Measurements from ENCODE around the gene CCL28. TPM values are rescaled to one million over a fixed set of nuclear protein-coding genes. Genes with fewer than 3 reads are reported as not detected.
"Not testable (repeated sequence)": the region's sequence is repeated elsewhere in the genome, so short reads cannot be mapped to it uniquely, and the experiment has no call there.

Gene CCL28
- total RNA-seq, 4 donors from 2014 or later: 2.2 to 3.3 (median 2.3) TPM

GRCh38 chr5:43367909-43368669 lies 44.1 kb downstream of the CCL28 start:
- DNase-seq (ENCODE audit: extremely low spot score): peak; percentile 14
- H3K36me3 ChIP-seq: no peaks in the 10 kb centered on the region
- no peak for TF ChIP-seq CTCF (IDR thresholded peaks at IDR 0.05)
- TF ChIP-seq EP300 (IDR thresholded peaks at IDR 0.05): no peak
- no peak for TF ChIP-seq POLR2AphosphoS5 (IDR thresholded peaks at IDR 0.05)
- no peak for TF ChIP-seq POLR2A (IDR thresholded peaks at IDR 0.05; ENCODE audit: low read depth)
- intact Hi-C loops (cut with DNase I): no loop called here
- WGBS: 75% methylated on average over 3 of the region's 3 CpGs
- no peaks in the 10 kb centered on the region for H3K27me3 ChIP-seq
- no peaks in the 10 kb centered on the region for H3K4me1 ChIP-seq
- H3K27ac ChIP-seq (replicated peaks in 1 of 4): no peak overlapping the region
- H3K9me3 ChIP-seq: no peaks in the 10 kb centered on the region
- H3K4me3 ChIP-seq: no peak overlapping the region

DNA sequence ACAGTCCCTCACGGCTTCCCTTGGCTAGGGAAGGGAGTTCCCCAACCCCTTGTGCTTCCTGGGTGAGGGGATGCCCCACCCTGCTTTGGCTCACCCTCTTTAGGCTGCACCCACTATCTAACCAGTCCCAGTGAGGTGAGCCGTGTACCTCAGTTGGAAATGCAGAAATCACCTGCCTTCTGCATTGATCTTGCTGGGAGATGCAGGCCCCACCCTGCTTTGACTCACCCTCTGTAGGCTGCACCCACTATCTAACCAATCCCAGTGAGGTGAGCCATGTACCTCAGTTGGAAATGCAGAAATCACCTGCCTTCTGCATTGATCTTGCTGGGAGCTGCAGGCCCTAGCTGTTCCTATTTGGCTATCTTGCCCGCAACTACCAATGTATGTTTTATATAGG lies 44.7 kb downstream of the CCL28 start:
- H3K4me3 ChIP-seq: no peak overlapping the region
- H3K4me1 ChIP-seq: no peaks in the 10 kb centered on the region
- H3K27me3 ChIP-seq: no peaks in the 10 kb centered on the region
- H3K36me3 ChIP-seq: no peaks in the 10 kb centered on the region
- TF ChIP-seq POLR2A (IDR thresholded peaks at IDR 0.05; ENCODE audit: low read depth): no peak
- TF ChIP-seq EP300 (IDR thresholded peaks at IDR 0.05): no peak
- no peak for TF ChIP-seq CTCF (IDR thresholded peaks at IDR 0.05)
- TF ChIP-seq POLR2AphosphoS5 (IDR thresholded peaks at IDR 0.05): no peak
- no peaks in the 10 kb centered on the region for H3K9me3 ChIP-seq
- WGBS: 88% methylated on average over 2 of the region's 3 CpGs
- peak; percentile 14 for DNase-seq (ENCODE audit: extremely low spot score)
- H3K27ac ChIP-seq (replicated peaks in 1 of 4): no peak overlapping the region
- intact Hi-C loops (cut with DNase I): no loop called here

- H3K4me3 ChIP-seq; H3K4me1 ChIP-seq; H3K27ac ChIP-seq (replicated peaks in 1 of 4); intact Hi-C loops (cut with DNase I); H3K36me3 ChIP-seq; H3K27me3 ChIP-seq; H3K9me3 ChIP-seq: not testable (repeated sequence)
- peak; percentile 47 for DNase-seq (ENCODE audit: extremely low spot score)
- 73% methylated on average over 3 of the region's 4 CpGs for WGBS
Measured at GRCh38 chr5:43366680-43367246, 45.4 kb downstream of the CCL28 start.

DNA sequence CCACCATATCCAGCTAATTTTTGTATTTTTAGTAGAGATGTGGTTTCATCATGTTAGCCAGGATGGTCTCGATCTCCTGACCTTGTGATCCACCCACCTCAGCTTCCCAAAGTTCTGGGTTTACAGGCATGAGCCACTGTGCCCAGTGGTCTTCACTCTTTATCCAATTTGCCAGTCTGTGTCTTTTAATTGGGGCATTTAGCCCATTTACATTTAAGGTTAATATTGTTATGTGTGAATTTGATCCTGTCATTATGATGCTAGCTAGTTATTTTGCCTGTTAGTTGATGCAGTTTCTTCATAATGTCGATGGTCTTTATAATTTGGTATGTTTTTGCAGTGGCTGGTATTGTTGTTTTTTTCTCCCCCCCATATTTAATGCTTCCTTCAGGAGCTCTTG lies 47.0 kb downstream of the CCL28 start:
- H3K4me3 ChIP-seq; H3K4me1 ChIP-seq; H3K9me3 ChIP-seq; DNase-seq (ENCODE audit: extremely low spot score); H3K36me3 ChIP-seq; intact Hi-C loops (cut with DNase I); H3K27me3 ChIP-seq; H3K27ac ChIP-seq (replicated peaks in 1 of 4): not testable (repeated sequence)
- WGBS: 91% methylated on average over 2 of the region's 2 CpGs

DNA sequence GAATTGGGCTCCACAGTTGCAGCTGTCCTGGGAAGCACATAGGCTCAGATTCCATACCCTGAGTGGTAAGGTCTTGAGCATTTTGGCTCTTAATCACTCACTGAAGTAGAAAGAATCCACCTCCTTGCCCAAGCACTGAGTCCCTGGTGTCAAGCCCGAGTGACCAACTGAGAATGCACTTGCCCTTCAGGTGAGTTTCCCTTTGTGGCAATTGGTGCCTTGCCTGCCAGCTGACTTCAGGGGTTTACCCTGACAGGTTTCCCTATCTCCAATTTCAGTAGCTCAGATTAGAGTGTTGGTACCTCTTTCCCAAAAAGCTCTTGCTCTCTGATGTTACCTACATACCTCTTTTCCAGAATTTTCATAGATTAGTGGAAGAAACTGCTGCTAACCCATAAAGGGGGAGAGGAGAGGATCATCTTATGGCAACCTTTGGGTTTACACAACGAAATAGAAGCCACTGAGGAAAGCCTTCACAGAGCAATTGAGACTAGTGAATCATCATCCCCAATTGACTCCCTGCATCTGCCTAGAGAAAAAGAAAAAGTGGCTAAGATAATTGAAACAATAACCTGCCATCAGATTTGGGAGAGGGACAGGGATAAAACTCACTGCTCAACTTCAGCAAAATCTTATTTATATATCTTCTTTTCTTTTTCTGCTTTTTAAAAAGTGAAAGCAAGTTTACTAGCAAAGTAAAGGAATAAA lies 48.6 kb downstream of the CCL28 start:
- DNase-seq (ENCODE audit: extremely low spot score): peak; percentile 70
- Histone ChIP-seq H3K27ac (replicated peaks in 1 of 4) (no peak overlapping the region), H3K9me3 (peaks cover 0 to 4% (median 0%) of the 10 kb centered on the region in 4 donors), H3K36me3 (no peaks in the 10 kb centered on the region), H3K4me3 (no peak overlapping the region), H3K4me1 (peaks cover 0 to 4% (median 3%) of the 10 kb centered on the region in 4 donors), H3K27me3 (no peaks in the 10 kb centered on the region)
- TF ChIP-seq POLR2A (IDR thresholded peaks at IDR 0.05; ENCODE audit: low read depth) (no peak), CTCF (IDR thresholded peaks at IDR 0.05) (no peak), POLR2AphosphoS5 (IDR thresholded peaks at IDR 0.05) (no peak), EP300 (IDR thresholded peaks at IDR 0.05) (no peak)
- 61% methylated on average over 2 of the region's 2 CpGs for WGBS
- intact Hi-C loops (cut with DNase I): no loop called here

All from esophagus muscularis mucosa (tissue), 4 donors.